Gastroesophageal sphincter (tissue), 4 donors: ENCODE results near the gene C1QTNF2. TPM values are rescaled to one million over a fixed set of nuclear protein-coding genes. Genes with fewer than 3 reads are reported as not detected.
A peak's percentile ranks its signal among the peaks of the same experiment; 100 is the strongest.

Experiments used
- ATAC-seq: fragments of 150-250 bp; one replicate; pipeline ENCODE4 v1.9.1; 2016; ENCODE audit warnings: mild to moderate bottlenecking, moderate library complexity
- H3K27ac ChIP-seq, 4 donors: fragments of 200-600 bp; sonication (generic) in 3 of 4; 1 replicate in 3 of 4; 2 replicates in 1 of 4; pipeline ENCODE4 v1.5.1; 2016 to 2019
- H3K27me3 ChIP-seq: fragments of 200-600 bp; sonication (generic); one replicate; pipeline ENCODE4 v1.5.1; 2019
- H3K36me3 ChIP-seq, 2 donors: fragments of 200-600 bp; sonication (generic); one replicate each; pipeline ENCODE4 v1.5.1; 2019; ENCODE audit warnings: control low read depth in 1 of 2
- H3K4me1 ChIP-seq, 3 donors: fragments of 200-600 bp; sonication (generic); 1 replicate in 2 of 3; 2 replicates in 1 of 3; pipeline ENCODE4 v1.5.1; 2016 to 2019; ENCODE audit warnings: control low read depth in 2 of 3
- H3K4me3 ChIP-seq, 2 donors: fragments of 200-600 bp; sonication (generic); one replicate each; pipeline ENCODE4 v1.5.1; 2019; ENCODE audit warnings: mild to moderate bottlenecking in 1 of 2, moderate library complexity in 1 of 2
- H3K9me3 ChIP-seq, 3 donors: fragments of 200-600 bp; sonication (generic); one replicate each; pipeline ENCODE4 v1.5.1; 2017 to 2019; ENCODE audit warnings: control low read depth in 2 of 3
- CTCF ChIP-seq, 4 experiments: fragments of 200-600 bp in 2 of 4; fragments of 450-650 bp in 2 of 4; sonication (generic) in 1 of 4; IDR thresholded peaks; one replicate each; pipeline ENCODE4 v1.5.1; 2017 to 2019; ENCODE audit warnings: antibody characterized with exemption in 4 of 4, mild to moderate bottlenecking in 2 of 4, moderate library complexity in 2 of 4
- EP300 ChIP-seq: sonication (generic); formaldehyde crosslinking; IDR thresholded peaks from one replicate; pipeline ENCODE4 v1.6.1; 2017; ENCODE audit warnings: antibody characterized with exemption, mild to moderate bottlenecking
- POLR2A ChIP-seq, 2 donors: fragments of 450-650 bp; IDR thresholded peaks; one replicate each; pipeline ENCODE4 v1.6.1; 2017; ENCODE audit warnings: antibody characterized with exemption in 2 of 2, mild to moderate bottlenecking in 2 of 2, moderate library complexity in 1 of 2
- POLR2AphosphoS5 ChIP-seq: sonication (generic); formaldehyde crosslinking; IDR thresholded peaks from one replicate; pipeline ENCODE4 v1.6.1; 2017; ENCODE audit warnings: antibody characterized with exemption
- WGBS, 2 donors: methylation state at CpG; one replicate each; pipeline ENCODE4 v1.1.5; 2018; ENCODE audit warnings: low coverage in 1 of 2; 5-methylcytosine and 5-hydroxymethylcytosine counted together
- total RNA-seq, 4 donors: library from RNA; depleted of rRNA; stranded (reverse); fragments of >200 nt; gene quantifications; one replicate each; pipeline ENCODE4 v1.1.0, GENCODE V29; 2016

The C1QTNF2 gene
- total RNA-seq, 4 donors from 2014 or later: 1.5 to 6.9 (median 3.2) TPM

- no peak for ATAC-seq
- no peak overlapping the region for H3K4me3 ChIP-seq
- H3K27ac ChIP-seq: no peak overlapping the region
- H3K9me3 ChIP-seq: no peaks in the 10 kb centered on the region
- WGBS, 2 donors: 100% methylated on average over 2 of the region's 2 CpGs
- peaks cover 0 to 43% (median 11%) of the 10 kb centered on the region in 3 donors for H3K4me1 ChIP-seq
- no peaks in the 10 kb centered on the region for H3K36me3 ChIP-seq
- TF ChIP-seq EP300 (no peak), POLR2A (IDR thresholded peaks at IDR 0.05) (no peak), CTCF (IDR thresholded peaks at IDR 0.05) (no peak), POLR2AphosphoS5 (no peak)
- H3K27me3 ChIP-seq: no peaks in the 10 kb centered on the region
These were observed 4.2 kb downstream of the C1QTNF2 start for GRCh38 chr5:160366230-160366629.

GRCh38 chr5:160363660-160364395 lies 6.6 kb downstream of the C1QTNF2 start:
- peaks cover 0 to 38% (median 4%) of the 10 kb centered on the region in 3 donors for H3K4me1 ChIP-seq
- no peak for TF ChIP-seq POLR2A (IDR thresholded peaks at IDR 0.05)
- ATAC-seq: no peak
- peak overlapping the region; percentile 20 to 72 (median 64) for H3K27ac ChIP-seq
- H3K9me3 ChIP-seq: no peaks in the 10 kb centered on the region
- H3K27me3 ChIP-seq: no peaks in the 10 kb centered on the region
- H3K4me3 ChIP-seq: no peak overlapping the region
- WGBS, 2 donors: 70 to 74% methylated on average over 9 to 10 of the region's 13 CpGs
- H3K36me3 ChIP-seq: no peaks in the 10 kb centered on the region

GRCh38 chr5:160363211-160363610 lies 7.2 kb downstream of the C1QTNF2 start:
- TF ChIP-seq POLR2A (IDR thresholded peaks at IDR 0.05) (no peak), CTCF (IDR thresholded peaks at IDR 0.05) (no peak), POLR2AphosphoS5 (no peak), EP300 (no peak)
- ATAC-seq: no peak

GRCh38 chr5:160361624-160362228 lies 8.7 kb downstream of the C1QTNF2 start:
- Histone ChIP-seq H3K4me3 (no peak overlapping the region), H3K36me3 (no peaks in the 10 kb centered on the region), H3K9me3 (no peaks in the 10 kb centered on the region), H3K27ac (no peak overlapping the region), H3K27me3 (no peaks in the 10 kb centered on the region), H3K4me1 (peaks cover 0 to 53% (median 15%) of the 10 kb centered on the region in 3 donors)
- TF ChIP-seq EP300 (no peak), POLR2A (IDR thresholded peaks at IDR 0.05) (no peak), CTCF (IDR thresholded peaks at IDR 0.05) (no peak), POLR2AphosphoS5 (no peak)
- ATAC-seq: no peak
- 86 to 96% methylated on average over 6 of the region's 9 CpGs for WGBS, 2 donors

More at GRCh38 chr5:160363211-160363610, 7.2 kb downstream of the C1QTNF2 start:
- Histone ChIP-seq H3K27ac (peak overlapping the region; percentile 20 to 72 (median 64)), H3K36me3 (no peaks in the 10 kb centered on the region), H3K9me3 (no peaks in the 10 kb centered on the region), H3K4me1 (peaks cover 0 to 44% (median 4%) of the 10 kb centered on the region in 3 donors), H3K4me3 (no peak overlapping the region), H3K27me3 (no peaks in the 10 kb centered on the region)
- 52 to 69% methylated on average over 3 of the region's 3 CpGs for WGBS, 2 donors

- H3K4me1 ChIP-seq: peaks cover 0 to 64% (median 18%) of the 10 kb centered on the region in 3 donors
- no peak for TF ChIP-seq POLR2AphosphoS5
- TF ChIP-seq CTCF (IDR thresholded peaks at IDR 0.05): no peak
- TF ChIP-seq EP300: no peak
- TF ChIP-seq POLR2A (IDR thresholded peaks at IDR 0.05): no peak
- no peaks in the 10 kb centered on the region for H3K36me3 ChIP-seq
- no peak overlapping the region for H3K4me3 ChIP-seq
- H3K27me3 ChIP-seq: no peaks in the 10 kb centered on the region
- H3K27ac ChIP-seq: peak overlapping the region in 2 of 4 donors; percentile 59 to 85
- WGBS, 2 donors: 60 to 86% methylated on average over 2 to 3 of the region's 3 CpGs
- ATAC-seq: no peak
- H3K9me3 ChIP-seq: no peaks in the 10 kb centered on the region
These were observed 10.1 kb downstream of the C1QTNF2 start for GRCh38 chr5:160360310-160360709.
